Neural cell (in vitro differentiated cells): Measurements from ENCODE around the gene LRP1-AS. TPM values are rescaled to one million over a fixed set of nuclear protein-coding genes. Genes with fewer than 3 reads are reported as not detected.

Experiments
- H2AFZ ChIP-seq: fragments of 200-600, 300-800 bp; sonication (generic), shearing (Covaris generic); 2 replicates; pipeline ENCODE4 v1.6.0; 2014; ENCODE audit warnings: low read depth, mild to moderate bottlenecking, antibody characterized with exemption, low read length, moderate library complexity
- H3F3A ChIP-seq: fragments of 200-600 bp; shearing (Covaris generic); 2 replicates; pipeline ENCODE4 v1.6.1; 2016; ENCODE audit warnings: mild to moderate bottlenecking, moderate library complexity, mixed read lengths, antibody characterized with exemption, low read length; ENCODE audit not compliant: insufficient read depth, poor library complexity, severe bottlenecking
- H3K27ac ChIP-seq: fragments of 200-600, 300-800 bp; sonication (generic), shearing (Covaris generic); 2 replicates; pipeline ENCODE4 v1.5.1; 2014; ENCODE audit warnings: mild to moderate bottlenecking, low read length, moderate library complexity
- H3K27me3 ChIP-seq: fragments of 300-800, 200-600 bp; sonication (generic), shearing (Covaris generic); 2 replicates; pipeline ENCODE4 v1.6.0; 2014; ENCODE audit warnings: mild to moderate bottlenecking, low read depth, low read length, moderate library complexity; ENCODE audit not compliant: insufficient read depth
- H3K36me3 ChIP-seq: fragments of 300-800, 200-600 bp; sonication (generic), shearing (Covaris generic); 2 replicates; pipeline ENCODE4 v1.5.1; 2014; ENCODE audit warnings: mild to moderate bottlenecking, antibody characterized with exemption, low read length, moderate library complexity; ENCODE audit not compliant: insufficient read depth
- H3K4me2 ChIP-seq: fragments of 300-800, 200-600 bp; sonication (generic), shearing (Covaris generic); 2 replicates; pipeline ENCODE4 v1.6.0; 2014; ENCODE audit warnings: mild to moderate bottlenecking, low read length
- H3K4me3 ChIP-seq: fragments of 300-800, 200-600 bp; sonication (generic), shearing (Covaris generic); 2 replicates; pipeline ENCODE4 v1.5.1; 2014; ENCODE audit warnings: mild to moderate bottlenecking, low read length, moderate library complexity
- H3K79me2 ChIP-seq: fragments of 200-600 bp; shearing (Covaris generic); replicated peaks from 2 replicates; pipeline ENCODE4 v1.6.0; 2014; ENCODE audit warnings: mild to moderate bottlenecking, low read length, moderate library complexity; ENCODE audit not compliant: insufficient read depth
- H3K9ac ChIP-seq: fragments of 300-800, 200-600 bp; sonication (generic), shearing (Covaris generic); 2 replicates; pipeline ENCODE4 v1.6.1; 2016; ENCODE audit warnings: mild to moderate bottlenecking, low read length, mixed read lengths
- H3K9me2 ChIP-seq: fragments of 200-600 bp; shearing (Covaris generic); 2 replicates; pipeline ENCODE4 v1.6.1; 2016; ENCODE audit warnings: mild to moderate bottlenecking, low read length, mixed read lengths; ENCODE audit not compliant: insufficient read depth
- H3K9me3 ChIP-seq: fragments of 200-600, 300-800 bp; sonication (generic), shearing (Covaris generic); 2 replicates; pipeline ENCODE4 v1.6.1; 2016; ENCODE audit warnings: mild to moderate bottlenecking, mixed run types, low read length, moderate library complexity, mixed read lengths
- H4K20me1 ChIP-seq: fragments of 200-600 bp; shearing (Covaris generic); 2 replicates; pipeline ENCODE4 v1.6.1; 2016; ENCODE audit warnings: mild to moderate bottlenecking, mixed run types; ENCODE audit not compliant: insufficient read depth
- CTCF ChIP-seq: fragments of 450-650 bp; IDR thresholded peaks from 2 replicates; pipeline ENCODE4 v1.5.1; 2014; ENCODE audit warnings: antibody characterized with exemption, mild to moderate bottlenecking, moderate library complexity; ENCODE audit not compliant: poor library complexity, severe bottlenecking
- EP300 ChIP-seq: fragments of 450-650 bp; conservative IDR thresholded peaks from 2 replicates; pipeline ENCODE4 v1.6.1; 2014; ENCODE audit warnings: antibody characterized with exemption, mild to moderate bottlenecking, moderate library complexity; ENCODE audit not compliant: poor library complexity, severe bottlenecking
- EZH2 ChIP-seq: fragments of 200-600, 300-800 bp; shearing (Covaris generic), sonication (generic); IDR thresholded peaks from 2 replicates; pipeline ENCODE4 v1.6.1; 2014; ENCODE audit warnings: antibody characterized with exemption, low read length, borderline replicate concordance, mild to moderate bottlenecking; ENCODE audit not compliant: insufficient read depth, poor library complexity, severe bottlenecking
- MXI1 ChIP-seq: fragments of 450-650 bp; conservative IDR thresholded peaks from 2 replicates; pipeline ENCODE4 v1.6.1; 2014; ENCODE audit warnings: antibody characterized with exemption, mild to moderate bottlenecking; ENCODE audit not compliant: poor library complexity, severe bottlenecking
- POLR2AphosphoS5 ChIP-seq: IDR thresholded peaks from 2 replicates; pipeline ENCODE4 v1.6.1; 2012
- RAD21 ChIP-seq: fragments of 450-650 bp; conservative IDR thresholded peaks from 2 replicates; pipeline ENCODE4 v1.6.1; 2014; ENCODE audit warnings: antibody characterized with exemption, mild to moderate bottlenecking, moderate library complexity
- REST ChIP-seq: IDR thresholded peaks from 2 replicates; pipeline ENCODE4 v1.6.1; 2012; ENCODE audit warnings: borderline replicate concordance
- SMC3 ChIP-seq: fragments of 450-650 bp; conservative IDR thresholded peaks from 2 replicates; pipeline ENCODE4 v1.6.1; 2014; ENCODE audit warnings: antibody characterized with exemption, mild to moderate bottlenecking, moderate library complexity; ENCODE audit not compliant: poor library complexity
- TAF1 ChIP-seq: IDR thresholded peaks from 2 replicates; pipeline ENCODE4 v1.6.1; 2012; ENCODE audit warnings: low read depth
- polyA plus RNA-seq: library from polyadenylated mRNA; depleted of rRNA; stranded (reverse); fragments of >200 nt; gene quantifications from 2 replicates; pipeline ENCODE4 v1.2.3, GENCODE V29; 2014

Gene LRP1-AS
- polyA plus RNA-seq, 1 donor from 2014 or later: not detected

DNA sequence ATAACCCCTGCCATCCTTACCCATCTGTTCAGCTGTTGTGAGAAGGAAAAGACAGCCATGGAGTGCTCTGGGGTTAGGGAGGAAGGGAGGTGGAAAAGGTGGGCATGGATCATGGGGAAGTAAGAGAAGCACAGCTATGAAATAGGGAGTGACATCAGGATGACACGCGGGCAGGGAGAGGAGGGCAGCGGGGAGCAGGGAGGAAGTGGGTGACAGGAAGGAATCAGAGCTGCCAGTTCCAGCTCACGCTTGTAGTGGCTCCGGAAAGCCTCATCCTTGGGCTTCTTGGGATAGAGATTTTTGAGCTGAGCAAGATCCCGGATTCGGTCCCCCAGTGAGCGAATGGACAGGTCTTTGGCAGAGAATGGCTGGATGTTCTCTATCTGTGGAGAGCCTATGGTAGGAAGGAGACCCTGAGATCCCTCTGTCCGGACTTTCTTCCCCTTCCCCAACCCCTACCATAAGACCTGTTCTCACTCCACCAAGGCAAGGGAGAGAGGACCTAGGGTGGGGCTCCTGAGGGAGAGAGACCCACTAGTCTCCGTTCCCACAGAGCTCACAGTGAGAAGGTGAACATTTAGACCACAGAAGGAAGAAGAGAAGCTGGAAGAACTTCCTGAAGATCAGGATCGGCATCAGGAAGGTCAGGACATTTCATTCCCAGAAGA, 48.2 kb downstream of the LRP1-AS start:
- H4K20me1 ChIP-seq: no peaks in the 10 kb centered on the region
- H3K27ac ChIP-seq: no peak overlapping the region
- no peaks in the 10 kb centered on the region for H3F3A ChIP-seq
- TF ChIP-seq EZH2 (no peak), MXI1 (no peak), CTCF (no peak), REST (no peak), TAF1 (no peak), SMC3 (no peak), EP300 (no peak)
- no peaks in the 10 kb centered on the region for H3K27me3 ChIP-seq
- H3K79me2 ChIP-seq: no peaks in the 10 kb centered on the region
- H3K9me3 ChIP-seq: no peaks in the 10 kb centered on the region
- H2AFZ ChIP-seq: no peak overlapping the region
- no peaks in the 10 kb centered on the region for H3K36me3 ChIP-seq
- H3K9me2 ChIP-seq: no peaks in the 10 kb centered on the region
- no peak overlapping the region for H3K4me2 ChIP-seq
- H3K4me3 ChIP-seq: no peak overlapping the region
- H3K9ac ChIP-seq: no peak overlapping the region

GRCh38 chr12:57098546-57098945, 48.9 kb downstream of the LRP1-AS start:
- Histone ChIP-seq H3F3A (no peaks in the 10 kb centered on the region), H3K9ac (no peak overlapping the region)
- no peak for TF ChIP-seq POLR2AphosphoS5
- TF ChIP-seq TAF1: no peak
- no peak for TF ChIP-seq REST
- no peak for TF ChIP-seq EP300
- no peak for TF ChIP-seq MXI1
- TF ChIP-seq EZH2: no peak
- TF ChIP-seq CTCF: no peak
- TF ChIP-seq RAD21: no peak
- no peak for TF ChIP-seq SMC3

More at GRCh38 chr12:57098546-57098945, 48.9 kb downstream of the LRP1-AS start:
- Histone ChIP-seq H3K9me2 (no peaks in the 10 kb centered on the region), H3K4me2 (no peak overlapping the region), H3K27me3 (no peaks in the 10 kb centered on the region), H3K36me3 (no peaks in the 10 kb centered on the region), H2AFZ (no peak overlapping the region), H3K4me3 (no peak overlapping the region), H4K20me1 (no peaks in the 10 kb centered on the region), H3K79me2 (no peaks in the 10 kb centered on the region), H3K9me3 (no peaks in the 10 kb centered on the region), H3K27ac (no peak overlapping the region)
